ENCODE measurements around the gene CENATAC. TPM values are rescaled to one million over a fixed set of nuclear protein-coding genes. Genes with fewer than 3 reads are reported as not detected.

CENATAC gene
- total and polyA plus RNA-seq, 9 of the 15 experiments (the other 6 are each of a cell fraction or from before 2014, with no cell fraction given): 2.4 to 25.5 (median 13.7) TPM

DNA sequence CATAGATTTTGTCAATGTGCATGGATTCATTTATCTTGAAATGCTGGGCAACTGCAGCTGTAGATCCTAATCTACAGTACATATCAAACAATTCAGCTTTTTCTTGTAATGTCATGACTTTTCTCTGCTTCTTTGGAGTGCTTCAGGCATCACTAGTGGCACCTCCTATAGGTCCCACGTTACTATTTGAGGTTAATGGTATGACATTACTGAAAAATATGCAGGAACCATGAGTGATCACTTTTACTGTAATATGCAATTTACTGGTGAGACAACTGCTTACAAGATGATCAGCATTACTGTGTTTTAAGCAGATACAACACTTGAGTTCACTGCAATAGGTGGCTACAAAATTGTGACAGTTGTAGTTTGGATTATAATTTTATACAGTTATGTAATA, 3.0 kb downstream of the CENATAC start:
- no peaks in the 10 kb centered on the region for H4K20me1 ChIP-seq (replicated peaks; ENCODE audit: control insufficient read depth, insufficient read depth, low read length)
- H3K4me3 ChIP-seq: no peak overlapping the region
- no peak overlapping the region for H3K9ac ChIP-seq (ENCODE audit: insufficient read depth in 1 of 2, low read depth in 2 of 2, low read length in 2 of 2)
- no peaks in the 10 kb centered on the region for H3K27me3 ChIP-seq (ENCODE audit: control insufficient read depth in 2 of 2, insufficient read depth in 2 of 2, low read length in 2 of 2)
- WGBS (ENCODE audit: insufficient coverage, low coverage, missing lambda C conversion rate): 33% methylated on average over 1 of the region's 1 CpG
- ChIA-PET POLR2A (interaction anchor here (0.7 to 2.3 kb wide), 3 partner anchors 11 to 55 kb away, joined by 3 to 12 read pairs (median 7); no protein-coding TSS in a partner anchor), CTCF (ENCODE audit: low intra/inter-chr PET ratio) (no interaction called here)
- intact Hi-C loops (cut with micrococcal nuclease): no loop called here
- BruUV-seq (replicated peaks): no TSS peak
- no peak overlapping the region for H3K4me2 ChIP-seq (ENCODE audit: insufficient read depth, low read length)
- no peaks in the 10 kb centered on the region for H3K9me3 ChIP-seq (replicated peaks; ENCODE audit: control insufficient read depth, insufficient read depth, low read depth, low read length)
- peak; percentile 29; the same call in 1 of the 2 replicates for TF ChIP-seq DPF2 (IDR thresholded peaks at IDR 0.05)
- TF ChIP-seq MAFK (IDR thresholded peaks at IDR 0.05; ENCODE audit: low read length): 0 out of 2 replicates have a peak, but pooled peaks have one; percentile 5
- TF ChIP-seq, protein P1, sequence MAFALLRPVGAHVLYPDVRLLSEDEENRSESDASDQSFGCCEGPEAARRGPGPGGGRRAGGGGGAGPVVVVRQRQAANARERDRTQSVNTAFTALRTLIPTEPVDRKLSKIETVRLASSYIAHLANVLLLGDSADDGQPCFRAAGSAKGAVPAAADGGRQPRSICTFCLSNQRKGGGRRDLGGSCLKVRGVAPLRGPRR (CRISPR knock-in tag; IDR thresholded peaks at IDR 0.05): no peak
- H2AFZ ChIP-seq (ENCODE audit: low read depth, low read length): no peak overlapping the region
- H3K9me1 ChIP-seq (ENCODE audit: control insufficient read depth, insufficient read depth, low read length): no peaks in the 10 kb centered on the region
- FAIRE-seq (no peak), DNase-seq (ENCODE audit: extremely low read depth in 1 of 4, low spot score in 3 of 4) (peak in 1 of 4 experiments; percentile 0), ATAC-seq (no peak)
- H3K4me1 ChIP-seq (replicated peaks in 1 of 2; ENCODE audit: control insufficient read depth in 2 of 2, insufficient read depth in 2 of 2, low read length in 2 of 2): peaks cover 9 to 17% of the 10 kb centered on the region in 2 experiments; a peak in 4 of 5 replicates
- H3K79me2 ChIP-seq (ENCODE audit: control insufficient read depth, insufficient read depth, low read length): peaks cover 32% of the 10 kb centered on the region
- peaks cover 43% of the 10 kb centered on the region; the same call in 2 of the 3 replicates for H3K36me3 ChIP-seq (ENCODE audit: control insufficient read depth, insufficient read depth, low read length)
- in situ Hi-C loops (cut with MboI): no loop called here
- H3K27ac ChIP-seq (ENCODE audit: extremely low read depth, low read depth, low read length): peak overlapping the region; percentile 42; the same call in 1 of the 3 replicates

- Histone ChIP-seq H2AFZ (ENCODE audit: low read depth, low read length) (no peak overlapping the region), H3K4me1 (replicated peaks in 1 of 2; ENCODE audit: control insufficient read depth in 2 of 2, insufficient read depth in 2 of 2, low read length in 2 of 2) (peaks cover 0 to 3% of the 10 kb centered on the region in 2 experiments; a peak in 1 of 5 replicates), H3K9ac (ENCODE audit: insufficient read depth in 1 of 2, low read depth in 2 of 2, low read length in 2 of 2) (no peak overlapping the region), H3K4me3 (no peak overlapping the region), H3K79me2 (ENCODE audit: control insufficient read depth, insufficient read depth, low read length) (0 out of 3 replicates have a peak, but pooled peaks cover 2% of the 10 kb centered on the region), H3K4me2 (ENCODE audit: insufficient read depth, low read length) (no peak overlapping the region), H3K9me3 (replicated peaks; ENCODE audit: control insufficient read depth, insufficient read depth, low read depth, low read length) (no peaks in the 10 kb centered on the region), H4K20me1 (replicated peaks; ENCODE audit: control insufficient read depth, insufficient read depth, low read length) (no peaks in the 10 kb centered on the region), H3K27me3 (ENCODE audit: control insufficient read depth in 2 of 2, insufficient read depth in 2 of 2, low read length in 2 of 2) (no peaks in the 10 kb centered on the region), H3K36me3 (ENCODE audit: control insufficient read depth, insufficient read depth, low read length) (peaks cover 45% of the 10 kb centered on the region; the same call in 2 of the 3 replicates), H3K9me1 (ENCODE audit: control insufficient read depth, insufficient read depth, low read length) (no peaks in the 10 kb centered on the region), H3K27ac (ENCODE audit: extremely low read depth, low read depth, low read length) (no peak overlapping the region)
- 61% methylated on average over 3 of the region's 4 CpGs for WGBS (ENCODE audit: insufficient coverage, low coverage, missing lambda C conversion rate)
- FAIRE-seq (no peak), DNase-seq (ENCODE audit: extremely low read depth in 1 of 4, low spot score in 3 of 4) (no peak), ATAC-seq (no peak)
- in situ Hi-C loops (cut with MboI): no loop called here
- TF ChIP-seq TRIM28 (IDR thresholded peaks at IDR 0.05): no peak
- peak; percentile 33; the same call in 1 of the 2 replicates for TF ChIP-seq EGR1 (conservative IDR thresholded peaks at IDR 0.05)
- TF ChIP-seq ZNF12 (CRISPR knock-in tag; IDR thresholded peaks at IDR 0.05): no peak
- TF ChIP-seq NFXL1 (CRISPR knock-in tag; IDR thresholded peaks at IDR 0.05): no peak
- no peak for TF ChIP-seq ZNF408 (CRISPR knock-in tag; IDR thresholded peaks at IDR 0.05; ENCODE audit: low read depth)
- no peak for TF ChIP-seq CHCHD3 (CRISPR knock-in tag; IDR thresholded peaks at IDR 0.05)
- TF ChIP-seq ZBTB49 (CRISPR knock-in tag; IDR thresholded peaks at IDR 0.05; ENCODE audit: borderline replicate concordance): no peak
- ChIA-PET CTCF (ENCODE audit: low intra/inter-chr PET ratio) (no interaction called here), POLR2A (interaction anchor here (0.6 to 1.5 kb wide), 2 partner anchors 9 to 49 kb away, joined by 3 to 4 read pairs; no protein-coding TSS in a partner anchor)
- intact Hi-C loops (cut with micrococcal nuclease): no loop called here
- BruUV-seq (replicated peaks): no TSS peak
These were observed 8.7 kb downstream of the CENATAC start for GRCh38 chr11:119006656-119007055.
